K562 (cell line): ENCODE data around the gene C5orf24. TPM values are rescaled to one million over a fixed set of nuclear protein-coding genes. Genes with fewer than 3 reads are reported as not detected.

ENCODE experiments used
- ATF3 ChIP-seq, 2 experiments: fragments of 450-650 bp in 1 of 2; sonication (generic) in 1 of 2; formaldehyde crosslinking in 1 of 2; IDR thresholded peaks in 1 of 2; conservative IDR thresholded peaks in 1 of 2; 2 replicates each; pipeline versions ENCODE4 v1.6.1 to v1.8.1; 2016 to 2023; ENCODE audit warnings: mild to moderate bottlenecking in 2 of 2, moderate library complexity in 2 of 2, inconsistent platforms in 1 of 2, missing genetic modification reagents in 1 of 2
- NFYB ChIP-seq: IDR thresholded peaks from 2 replicates; pipeline ENCODE4 v1.6.1; 2011; ENCODE audit warnings: mild to moderate bottlenecking, moderate library complexity; ENCODE audit not compliant: insufficient read length; ENCODE audit errors: extremely low read depth
- ZNF592 ChIP-seq: fragments of 450-650 bp; IDR thresholded peaks from 2 replicates; pipeline ENCODE4 v1.6.1; 2017; ENCODE audit warnings: antibody characterized with exemption, mild to moderate bottlenecking
- ZNF644 ChIP-seq: fragments of 200-800 bp; sonication (Bioruptor generic); IDR thresholded peaks from 2 replicates; pipeline ENCODE4 v1.6.1; 2016; ENCODE audit warnings: low read depth, missing genetic modification characterization, missing compliant biosample characterization
- ZNF696 ChIP-seq: fragments of 250-450 bp; sonication (Bioruptor Pico); conservative IDR thresholded peaks from 2 replicates; pipeline ENCODE4 v1.4.0; 2020; ENCODE audit warnings: mild to moderate bottlenecking, moderate library complexity
- polyA plus RNA-seq, 8 experiments: library from polyadenylated mRNA; depleted of rRNA in 4 of 8; stranded (reverse) in 5 of 8; unstranded in 3 of 8; fragments of >200 nt; fragmentation: Nextera tagmentation in 2 of 8; fragmentation: Illumina TruSeq in 1 of 8; extraction: Ambion mirVana in 2 of 8; extraction: Trizol in 1 of 8; gene quantifications; 2 replicates each; pipeline versions ENCODE4 v1.2.1 to v1.2.3, GENCODE V29; 2011 to 2014; ENCODE audit warnings: inconsistent platforms in 1 of 8, missing spikeins in 1 of 8
- total RNA-seq, 7 experiments: library from RNA; depleted of rRNA in 6 of 7; stranded (reverse); fragments of >200 nt in 6 of 7; fragmentation: Illumina TruSeq in 2 of 7; extraction: Trizol in 2 of 7; gene quantifications; 2 replicates each; pipeline versions ENCODE4 v1.2.1 to v1.2.3, GENCODE V29; 2011 to 2021; ENCODE audit warnings: low replicate concordance in 1 of 7
- TF ChIP-seq, protein P1 (sequence below): fragments of 450-650 bp; IDR thresholded peaks from 2 replicates; pipeline ENCODE4 v1.6.1; 2016; ENCODE audit warnings: low read depth
- TF ChIP-seq, protein P2 (sequence below): fragments of 450-650 bp; IDR thresholded peaks from 2 replicates; pipeline ENCODE4 v1.6.1; 2016; ENCODE audit warnings: missing biosample characterization, missing genetic modification characterization

C5orf24 gene
- total and polyA plus RNA-seq, 9 of the 15 experiments (the other 6 are each of a cell fraction or from before 2014, with no cell fraction given), result 8.9 to 38.6 (median 28.4) TPM

GRCh38 chr5:134905246-134905996 is 59.7 kb downstream of the C5orf24 start (continued):
- TF ChIP-seq, protein P1, sequence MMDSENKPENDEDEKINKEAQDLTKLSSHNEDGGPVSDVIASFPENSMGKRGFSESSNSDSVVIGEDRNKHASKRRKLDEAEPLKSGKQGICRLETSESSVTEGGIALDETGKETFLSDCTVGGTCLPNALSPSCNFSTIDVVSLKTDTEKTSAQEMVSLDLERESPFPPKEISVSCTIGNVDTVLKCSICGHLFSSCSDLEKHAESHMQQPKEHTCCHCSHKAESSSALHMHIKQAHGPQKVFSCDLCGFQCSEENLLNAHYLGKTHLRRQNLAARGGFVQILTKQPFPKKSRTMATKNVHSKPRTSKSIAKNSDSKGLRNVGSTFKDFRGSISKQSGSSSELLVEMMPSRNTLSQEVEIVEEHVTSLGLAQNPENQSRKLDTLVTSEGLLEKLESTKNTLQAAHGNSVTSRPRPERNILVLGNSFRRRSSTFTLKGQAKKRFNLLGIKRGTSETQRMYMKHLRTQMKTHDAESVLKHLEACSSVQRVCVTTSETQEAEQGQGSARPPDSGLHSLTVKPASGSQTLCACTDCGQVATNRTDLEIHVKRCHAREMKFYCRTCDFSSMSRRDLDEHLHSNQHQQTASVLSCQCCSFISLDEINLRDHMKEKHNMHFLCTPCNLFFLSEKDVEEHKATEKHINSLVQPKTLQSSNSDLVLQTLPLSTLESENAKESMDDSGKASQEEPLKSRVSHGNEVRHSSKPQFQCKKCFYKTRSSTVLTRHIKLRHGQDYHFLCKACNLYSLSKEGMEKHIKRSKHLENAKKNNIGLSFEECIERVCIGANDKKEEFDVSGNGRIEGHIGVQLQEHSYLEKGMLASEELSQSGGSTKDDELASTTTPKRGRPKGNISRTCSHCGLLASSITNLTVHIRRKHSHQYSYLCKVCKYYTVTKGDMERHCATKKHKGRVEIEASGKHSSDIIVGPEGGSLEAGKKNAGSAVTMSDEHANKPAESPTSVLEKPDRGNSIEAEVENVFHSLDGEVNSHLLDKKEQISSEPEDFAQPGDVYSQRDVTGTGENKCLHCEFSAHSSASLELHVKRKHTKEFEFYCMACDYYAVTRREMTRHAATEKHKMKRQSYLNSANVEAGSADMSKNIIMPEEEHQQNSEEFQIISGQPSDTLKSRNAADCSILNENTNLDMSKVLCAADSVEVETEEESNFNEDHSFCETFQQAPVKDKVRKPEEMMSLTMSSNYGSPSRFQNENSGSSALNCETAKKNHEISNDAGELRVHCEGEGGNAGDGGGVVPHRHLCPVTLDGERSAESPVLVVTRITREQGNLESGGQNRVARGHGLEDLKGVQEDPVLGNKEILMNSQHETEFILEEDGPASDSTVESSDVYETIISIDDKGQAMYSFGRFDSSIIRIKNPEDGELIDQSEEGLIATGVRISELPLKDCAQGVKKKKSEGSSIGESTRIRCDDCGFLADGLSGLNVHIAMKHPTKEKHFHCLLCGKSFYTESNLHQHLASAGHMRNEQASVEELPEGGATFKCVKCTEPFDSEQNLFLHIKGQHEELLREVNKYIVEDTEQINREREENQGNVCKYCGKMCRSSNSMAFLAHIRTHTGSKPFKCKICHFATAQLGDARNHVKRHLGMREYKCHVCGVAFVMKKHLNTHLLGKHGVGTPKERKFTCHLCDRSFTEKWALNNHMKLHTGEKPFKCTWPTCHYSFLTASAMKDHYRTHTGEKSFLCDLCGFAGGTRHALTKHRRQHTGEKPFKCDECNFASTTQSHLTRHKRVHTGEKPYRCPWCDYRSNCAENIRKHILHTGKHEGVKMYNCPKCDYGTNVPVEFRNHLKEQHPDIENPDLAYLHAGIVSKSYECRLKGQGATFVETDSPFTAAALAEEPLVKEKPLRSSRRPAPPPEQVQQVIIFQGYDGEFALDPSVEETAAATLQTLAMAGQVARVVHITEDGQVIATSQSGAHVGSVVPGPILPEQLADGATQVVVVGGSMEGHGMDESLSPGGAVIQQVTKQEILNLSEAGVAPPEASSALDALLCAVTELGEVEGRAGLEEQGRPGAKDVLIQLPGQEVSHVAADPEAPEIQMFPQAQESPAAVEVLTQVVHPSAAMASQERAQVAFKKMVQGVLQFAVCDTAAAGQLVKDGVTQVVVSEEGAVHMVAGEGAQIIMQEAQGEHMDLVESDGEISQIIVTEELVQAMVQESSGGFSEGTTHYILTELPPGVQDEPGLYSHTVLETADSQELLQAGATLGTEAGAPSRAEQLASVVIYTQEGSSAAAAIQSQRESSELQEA, result no peak
- TF ChIP-seq ZNF592, result 0 out of 2 replicates have a peak, but pooled peaks have one; percentile 10
- TF ChIP-seq ZNF696 (CRISPR knock-in tag), result no peak
- TF ChIP-seq, protein P2, sequence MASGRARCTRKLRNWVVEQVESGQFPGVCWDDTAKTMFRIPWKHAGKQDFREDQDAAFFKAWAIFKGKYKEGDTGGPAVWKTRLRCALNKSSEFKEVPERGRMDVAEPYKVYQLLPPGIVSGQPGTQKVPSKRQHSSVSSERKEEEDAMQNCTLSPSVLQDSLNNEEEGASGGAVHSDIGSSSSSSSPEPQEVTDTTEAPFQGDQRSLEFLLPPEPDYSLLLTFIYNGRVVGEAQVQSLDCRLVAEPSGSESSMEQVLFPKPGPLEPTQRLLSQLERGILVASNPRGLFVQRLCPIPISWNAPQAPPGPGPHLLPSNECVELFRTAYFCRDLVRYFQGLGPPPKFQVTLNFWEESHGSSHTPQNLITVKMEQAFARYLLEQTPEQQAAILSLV (tag), result no peak
- TF ChIP-seq NFYB, result no peak
- no peak for TF ChIP-seq ATF3 (IDR thresholded peaks at IDR 0.05)
- no peak for TF ChIP-seq ATF3 (CRISPR knock-in tag; conservative IDR thresholded peaks at IDR 0.05)
- no peak for TF ChIP-seq ZNF644 (tag)
